ENCODE data around the gene DUSP21. TPM values are rescaled to one million over a fixed set of nuclear protein-coding genes. Genes with fewer than 3 reads are reported as not detected.
A peak's percentile ranks its signal among the peaks of the same experiment; 100 is the strongest.

The DUSP21 gene
- polyA plus RNA-seq, 1 of the 3 experiments (the other 2 are of a cell fraction) = not detected

- TF ChIP-seq TEAD4 (IDR thresholded peaks at IDR 0.05; ENCODE audit: borderline replicate concordance, insufficient read depth) = 0 out of 2 replicates have a peak, but pooled peaks have one; percentile 20
- TF ChIP-seq FOXM1 (IDR thresholded peaks at IDR 0.05; ENCODE audit: low read depth) = no peak
- TF ChIP-seq NRF1 (IDR thresholded peaks at IDR 0.05; ENCODE audit: low read depth, low read length) = no peak
- TF ChIP-seq EZH2phosphoT487 (IDR thresholded peaks at IDR 0.05; ENCODE audit: borderline replicate concordance, low read depth) = no peak
- TF ChIP-seq ZBTB33 (IDR thresholded peaks at IDR 0.05; ENCODE audit: borderline replicate concordance, low read depth) = no peak
- TF ChIP-seq GATA2 (CRISPR knock-in tag; IDR thresholded peaks at IDR 0.05) = no peak
- TF ChIP-seq JUND (IDR thresholded peaks at IDR 0.05) = peak; percentile 91
- no peak for TF ChIP-seq TAF1 (IDR thresholded peaks at IDR 0.05; ENCODE audit: borderline replicate concordance, low read depth, low read length)
- TF ChIP-seq GABPA (IDR thresholded peaks at IDR 0.05; ENCODE audit: low read depth) = no peak
- TF ChIP-seq SMC3 (IDR thresholded peaks at IDR 0.05; ENCODE audit: low read depth, low read length) = no peak
- TF ChIP-seq NFIC (IDR thresholded peaks at IDR 0.05; ENCODE audit: borderline replicate concordance) = peak; percentile 84
- no peak for TF ChIP-seq USF2 (IDR thresholded peaks at IDR 0.05; ENCODE audit: borderline replicate concordance, low read depth, low read length)
- peak; percentile 92 for TF ChIP-seq FOSL2 (IDR thresholded peaks at IDR 0.05; ENCODE audit: borderline replicate concordance, low read depth)
Measured at GRCh38 chrX:44828008-44828605, 15.7 kb upstream of the DUSP21 start (continued).

GRCh38 chrX:44829832-44830231 lies 14.0 kb upstream of the DUSP21 start:
- Histone ChIP-seq H3K27ac (ENCODE audit: low read depth in 2 of 2, low read length in 1 of 2) (no peak overlapping the region), H3K9me2 (no peaks in the 10 kb centered on the region), H3K36me3 (replicated peaks in 1 of 2; ENCODE audit: control insufficient read depth in 1 of 2, insufficient read depth in 2 of 2, low read length in 1 of 2) (no peaks in the 10 kb centered on the region), H3K9me3 (no peaks in the 10 kb centered on the region), H2AFZ (ENCODE audit: low read depth) (no peak overlapping the region), H4K20me1 (ENCODE audit: insufficient read depth) (no peaks in the 10 kb centered on the region), H3K4me3 (ENCODE audit: low read depth in 2 of 2, low read length in 1 of 2) (no peak overlapping the region), H3F3A (replicated peaks; ENCODE audit: insufficient read depth) (peaks cover 7% of the 10 kb centered on the region), H3K4me2 (no peak overlapping the region), H3K9ac (no peak overlapping the region), H3K4me1 (ENCODE audit: control insufficient read depth in 1 of 2, insufficient read depth in 2 of 2, low read depth in 1 of 2, low read length in 1 of 2) (no peaks in the 10 kb centered on the region; a peak in 1 of 4 replicates), H3K79me2 (ENCODE audit: insufficient read depth) (no peaks in the 10 kb centered on the region), H3K27me3 (ENCODE audit: insufficient read depth) (peaks cover 10% of the 10 kb centered on the region; the same call in 1 of the 2 replicates)
- CTCF ChIA-PET = no interaction called here
- no peak for DNase-seq
- no peak for TF ChIP-seq SIN3A (IDR thresholded peaks at IDR 0.05; ENCODE audit: borderline replicate concordance, low read depth, low read length)
- no peak for TF ChIP-seq GABPA (IDR thresholded peaks at IDR 0.05; ENCODE audit: low read depth)
- no peak for TF ChIP-seq EP300 (IDR thresholded peaks at IDR 0.05; ENCODE audit: borderline replicate concordance in 1 of 2, low read depth in 1 of 2, low read length in 1 of 2)
- TF ChIP-seq GATA2 (CRISPR knock-in tag; IDR thresholded peaks at IDR 0.05) = no peak
- no peak for TF ChIP-seq RAD21 (IDR thresholded peaks at IDR 0.05; ENCODE audit: low read length)
- TF ChIP-seq NRF1 (IDR thresholded peaks at IDR 0.05; ENCODE audit: low read depth, low read length) = no peak
- no peak for TF ChIP-seq MXI1 (IDR thresholded peaks at IDR 0.05; ENCODE audit: low read depth, low read length)
- no peak for TF ChIP-seq IRF3 (IDR thresholded peaks at IDR 0.05; ENCODE audit: low read depth, low read length)
- no peak for TF ChIP-seq MAX (IDR thresholded peaks at IDR 0.05; ENCODE audit: low read depth)
- no peak for TF ChIP-seq NFIC (IDR thresholded peaks at IDR 0.05; ENCODE audit: borderline replicate concordance)
- TF ChIP-seq USF1 (IDR thresholded peaks at IDR 0.05; ENCODE audit: borderline replicate concordance, low read depth) = no peak
- POLR2A ChIA-PET = no interaction called here
- 14% methylated on average over 2 of the region's 2 CpGs for WGBS (ENCODE audit: low lambda C conversion rate)

All from SK-N-SH (cell line).